Activated effector memory CD4-positive, alpha-beta T cell treated with Interleukin-2 at 50 U/mL for 16 hours (primary cell): Measurements from ENCODE around the gene MAGI1.
"Not testable (repeated sequence)": the region's sequence is repeated elsewhere in the genome, so short reads cannot be mapped to it uniquely, and the experiment has no call there.

Source experiments
- DNase-seq: peaks from one replicate; pipeline ENCODE4 v3.0.0-alpha.2; 2020

MAGI1 gene

DNA sequence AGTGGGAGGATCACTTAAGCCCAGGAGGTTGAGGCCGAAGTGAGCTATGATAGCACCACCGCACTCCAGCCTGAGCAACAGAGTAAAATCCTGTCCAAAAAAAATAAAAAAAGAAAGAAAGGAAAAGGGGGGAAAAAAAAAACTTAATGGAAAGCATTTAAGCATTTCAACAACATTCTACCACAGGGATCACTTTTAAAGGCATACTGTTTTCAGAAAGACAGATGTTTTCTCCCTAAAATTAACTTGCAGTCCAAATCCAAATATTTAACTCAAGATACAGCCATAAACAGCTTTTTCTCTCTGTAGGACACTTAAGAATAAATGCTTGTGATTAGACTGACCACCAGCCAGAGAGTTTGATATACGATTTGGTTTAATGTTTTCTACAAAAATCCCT lies 141.0 kb downstream of the MAGI1 start:
- DNase-seq, result no peak

DNA sequence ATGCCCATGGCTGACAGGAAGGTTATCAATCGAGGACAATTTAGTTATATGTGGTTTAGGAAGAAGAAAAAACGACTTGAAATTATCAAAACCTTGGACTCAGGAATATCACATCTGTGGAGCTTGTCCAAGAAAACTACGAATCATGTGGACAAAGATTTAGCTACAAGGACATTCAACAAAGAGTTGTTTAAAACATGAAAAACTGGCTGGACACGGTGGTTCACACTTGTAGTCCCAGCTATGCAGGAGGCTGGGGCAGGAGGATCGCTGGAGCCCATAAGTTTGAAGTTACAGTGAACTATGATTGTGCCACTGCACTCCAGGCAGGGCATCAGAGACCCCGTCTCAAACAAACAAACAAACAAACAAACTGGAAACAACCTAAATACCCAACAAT lies 142.4 kb downstream of the MAGI1 start:
- no peak for DNase-seq

GRCh38 chr3:65894679-65895453 lies 143.9 kb downstream of the MAGI1 start:
- no peak for DNase-seq

DNA sequence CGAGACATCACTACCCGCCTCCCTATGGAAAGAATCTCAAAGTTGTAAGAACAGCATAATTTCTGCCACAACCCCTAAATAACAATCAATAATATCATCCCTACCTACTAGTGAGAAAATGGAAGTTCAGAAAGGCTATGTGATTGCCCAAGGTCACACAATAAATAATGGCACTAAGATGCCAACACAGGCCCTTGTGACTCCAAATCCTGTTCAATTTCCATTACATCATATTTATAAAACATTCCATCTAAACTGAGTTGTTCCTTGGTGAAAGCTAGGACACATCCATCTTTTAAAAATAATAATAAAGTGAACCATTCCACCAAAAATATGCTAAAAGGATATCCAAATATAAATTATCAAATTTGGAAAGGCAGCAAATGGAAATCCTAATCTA lies 144.6 kb downstream of the MAGI1 start:
- no peak for DNase-seq

GRCh38 chr3:65893631-65894030 lies 145.1 kb downstream of the MAGI1 start:
- no peak for DNase-seq

- DNase-seq, result not testable (repeated sequence)
Measured at GRCh38 chr3:65891477-65891876, 147.2 kb downstream of the MAGI1 start.

DNA sequence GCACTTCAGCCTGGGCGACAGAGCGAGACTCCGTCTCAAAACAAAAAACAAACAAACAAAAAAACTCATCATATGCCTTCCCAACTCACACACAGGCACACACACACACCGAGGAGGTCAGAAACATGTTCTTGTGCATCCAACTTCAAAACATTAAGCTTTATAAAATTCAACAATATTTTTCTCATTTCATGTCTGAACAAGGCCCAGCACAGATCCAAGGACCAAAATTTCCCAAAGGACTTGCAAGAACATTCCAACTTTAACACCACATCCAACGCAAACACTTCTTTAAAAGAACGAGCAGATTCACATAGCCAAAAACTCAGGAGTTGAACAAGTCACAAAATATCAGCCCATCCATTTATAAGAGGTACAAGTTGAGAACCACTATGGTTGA lies 148.4 kb downstream of the MAGI1 start:
- no peak for DNase-seq

DNA sequence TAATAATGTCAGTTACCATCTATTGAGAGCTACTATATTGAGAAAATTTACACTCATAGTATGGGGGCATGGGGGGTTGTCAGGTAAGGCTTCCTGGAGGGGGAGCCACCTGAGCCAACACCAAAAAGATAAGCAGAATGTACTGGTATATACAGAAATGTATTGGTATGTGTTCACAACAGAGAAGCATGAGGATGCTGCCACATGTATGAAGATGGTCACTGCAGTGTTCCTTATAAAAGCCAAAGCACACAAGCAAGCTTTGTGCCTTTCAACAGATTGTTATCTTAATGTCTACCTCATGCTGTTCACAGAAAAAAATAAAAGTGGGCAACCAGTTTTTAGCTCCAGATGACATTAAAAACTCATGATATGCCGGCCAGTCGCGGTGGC lies 149.0 kb downstream of the MAGI1 start:
- no peak for DNase-seq

DNA sequence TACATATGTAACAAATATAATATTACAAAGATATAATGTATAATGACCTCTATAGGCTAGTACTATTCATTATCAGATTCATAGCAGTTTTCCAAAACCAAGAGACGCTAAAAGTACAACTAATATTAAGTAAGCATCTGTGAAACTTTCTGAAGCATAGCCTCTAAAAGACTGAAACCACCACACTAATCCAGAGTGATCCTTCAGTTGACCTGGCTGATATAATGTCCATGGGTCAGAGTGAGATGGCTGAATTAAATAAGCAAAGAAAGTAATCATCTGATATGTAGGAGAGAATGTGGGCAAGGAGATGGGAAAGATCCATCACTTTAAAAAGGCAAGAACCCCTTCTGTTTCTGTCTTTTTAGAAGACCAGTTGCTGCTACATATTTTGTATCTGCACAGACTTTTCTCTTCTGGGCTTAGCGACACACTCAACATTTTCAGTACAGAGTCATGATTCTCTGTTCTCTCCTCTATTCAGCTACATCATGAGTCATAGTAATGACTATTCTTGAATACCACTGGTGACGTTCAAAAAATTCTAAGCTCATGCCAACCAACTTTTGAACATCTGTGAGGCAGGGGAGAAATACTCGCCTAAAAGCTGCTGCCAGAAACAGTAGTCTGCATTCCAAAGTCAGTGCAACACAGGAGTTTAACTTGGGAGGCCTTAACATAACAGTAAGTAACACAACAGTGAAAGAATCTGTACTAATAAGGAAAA lies 149.6 kb downstream of the MAGI1 start:
- DNase-seq, result no peak

- DNase-seq, result no peak
Measured at GRCh38 chr3:65888196-65888595, 150.5 kb downstream of the MAGI1 start.

- DNase-seq, result no peak
Measured at GRCh38 chr3:65886391-65886790, 152.3 kb downstream of the MAGI1 start.

- no peak for DNase-seq
Measured at GRCh38 chr3:65884071-65884470, 154.6 kb downstream of the MAGI1 start.

- no peak for DNase-seq
Measured at GRCh38 chr3:65883613-65884012, 155.1 kb downstream of the MAGI1 start.

DNA sequence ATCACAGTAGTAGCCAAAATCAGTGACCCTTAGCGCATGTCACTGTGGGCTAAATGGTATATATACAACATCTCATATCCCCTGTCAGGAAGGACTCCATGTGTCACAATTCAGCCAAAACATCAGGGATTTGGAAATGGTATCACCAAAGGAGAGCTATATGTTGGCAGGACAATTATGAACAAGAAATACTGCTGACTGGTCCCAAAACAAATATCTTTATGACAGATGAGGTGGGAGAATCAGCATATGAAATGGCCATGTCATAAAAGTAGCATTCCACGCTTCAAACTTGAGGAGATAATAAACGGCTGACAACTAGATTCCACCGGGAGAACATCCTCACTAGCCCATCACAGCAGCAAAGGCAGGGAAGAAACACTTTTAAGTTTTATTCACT lies 158.4 kb downstream of the MAGI1 start:
- no peak for DNase-seq

DNA sequence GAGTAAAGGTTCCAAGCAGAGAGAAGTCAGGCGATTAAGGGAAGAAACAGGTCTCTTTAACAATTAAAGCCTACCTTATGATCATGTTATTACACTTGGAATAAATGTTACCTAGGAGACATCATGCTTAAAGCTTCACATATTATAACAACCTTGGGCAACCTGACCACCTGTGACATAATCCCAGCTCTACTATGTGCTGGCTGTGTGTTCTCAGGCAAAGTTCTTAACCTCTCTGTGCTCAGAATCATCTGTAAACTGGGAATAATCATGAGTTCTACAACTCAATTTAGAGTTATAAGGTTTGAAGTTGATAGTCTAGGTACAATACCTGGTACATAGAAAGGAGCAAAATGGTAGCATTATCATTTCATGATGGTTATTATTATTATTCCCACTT lies 159.3 kb downstream of the MAGI1 start:
- no peak for DNase-seq

DNA sequence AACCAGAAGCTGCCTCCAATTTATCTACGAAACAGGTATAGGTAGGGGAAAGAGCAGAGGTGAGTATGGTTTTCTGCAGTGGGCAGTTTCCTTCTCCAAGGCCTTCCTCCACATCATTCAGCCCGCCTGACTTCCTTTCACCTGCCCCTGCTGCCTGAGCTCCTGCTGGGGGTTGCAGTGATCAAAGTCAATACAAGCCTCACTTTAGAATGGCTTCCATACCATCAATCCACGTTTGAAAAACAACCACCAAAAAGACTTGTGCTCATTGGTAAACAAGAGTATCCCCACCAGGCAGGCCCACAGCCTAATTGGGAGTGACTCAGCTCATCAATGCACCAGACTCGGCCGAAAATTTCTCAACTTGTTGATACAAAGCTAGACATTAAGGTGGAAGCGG lies 159.9 kb downstream of the MAGI1 start:
- DNase-seq, result no peak

GRCh38 chr3:65877160-65877559 lies 161.6 kb downstream of the MAGI1 start:
- DNase-seq, result no peak

DNA sequence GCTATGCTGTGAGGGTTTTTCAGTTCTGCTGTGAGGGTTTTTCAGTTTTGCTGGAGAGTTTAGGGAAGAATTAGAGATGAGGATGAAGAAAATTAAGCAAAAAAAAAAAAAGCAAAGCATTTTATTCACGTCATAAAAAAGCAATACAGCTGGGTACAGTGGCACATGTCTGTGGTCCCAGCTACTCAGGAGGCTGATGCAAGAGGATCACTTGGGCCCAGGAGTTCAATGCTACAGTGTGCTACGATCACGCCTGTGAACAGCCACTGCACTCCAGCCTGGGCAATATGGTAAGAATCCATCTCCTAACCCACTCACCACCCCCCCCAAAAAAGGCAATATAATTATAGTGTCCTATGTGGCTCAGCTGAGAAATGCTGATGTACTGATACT lies 162.7 kb downstream of the MAGI1 start:
- DNase-seq, result no peak

DNA sequence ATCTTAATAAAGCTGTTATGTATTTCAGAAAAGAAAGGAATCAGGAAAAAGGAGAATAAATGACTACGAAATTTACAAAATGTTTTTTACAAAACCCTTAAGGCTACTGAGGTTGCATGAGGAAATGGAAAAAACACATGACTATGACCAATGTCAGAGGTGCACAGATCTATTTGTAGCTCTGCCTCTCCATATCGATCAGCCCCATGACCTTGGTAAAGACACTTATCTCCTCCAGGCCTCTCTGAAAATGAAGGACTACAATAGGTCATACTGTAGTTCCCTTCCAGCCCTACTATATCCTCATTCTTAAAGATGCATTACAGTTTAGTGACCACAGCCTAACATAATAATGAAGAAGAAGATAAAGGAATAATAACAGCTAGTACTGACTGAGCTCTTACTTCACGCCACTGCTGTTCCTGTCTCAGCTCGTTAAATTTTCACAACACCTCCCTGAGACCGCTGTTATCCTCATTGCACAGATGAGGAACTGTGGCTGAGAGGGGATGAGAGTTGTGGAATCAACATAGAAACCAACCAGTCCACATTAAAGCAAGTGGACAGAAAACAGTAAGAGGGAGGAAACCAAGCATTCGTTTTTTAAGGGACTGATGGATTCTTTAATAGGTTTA lies 163.2 kb downstream of the MAGI1 start:
- DNase-seq, result no peak

GRCh38 chr3:65873869-65874268 lies 164.8 kb downstream of the MAGI1 start:
- no peak for DNase-seq

- no peak for DNase-seq
Measured at GRCh38 chr3:65873028-65873427, 165.7 kb downstream of the MAGI1 start.

- no peak for DNase-seq
Measured at GRCh38 chr3:65871305-65872141, 167.2 kb downstream of the MAGI1 start.

DNA sequence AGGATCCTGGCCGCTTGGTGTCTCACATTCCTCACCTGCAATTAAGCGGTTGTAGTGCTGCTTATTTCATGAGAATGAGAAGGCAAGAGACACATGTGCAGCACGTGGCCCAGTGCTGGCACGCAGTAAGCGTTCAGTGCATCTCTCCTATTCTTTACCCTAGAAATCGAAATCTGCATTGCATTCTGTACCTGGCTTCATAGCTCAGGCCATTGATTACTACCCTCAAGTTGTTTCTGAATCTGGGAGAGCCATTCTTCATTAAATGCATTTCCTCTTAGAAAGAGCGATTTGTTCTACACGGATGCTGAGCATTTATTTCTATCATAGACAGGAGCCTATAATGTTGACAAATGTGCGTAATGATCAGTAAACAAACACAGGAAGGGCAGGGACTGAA lies 168.9 kb downstream of the MAGI1 start:
- no peak for DNase-seq
